Pulmonary artery endothelial cell (primary cell): ENCODE measurements around the gene CCDC30. TPM values are rescaled to one million over a fixed set of nuclear protein-coding genes. Genes with fewer than 3 reads are reported as not detected.

Source experiments
- DNase-seq: peaks from one replicate; pipeline ENCODE4 v3.0.0-alpha.2; 2011; ENCODE audit warnings: low read depth, low spot score
- total RNA-seq: library from RNA; depleted of rRNA; stranded (reverse); fragments of >200 nt; gene quantifications from 2 replicates; pipeline ENCODE4 v1.2.3, GENCODE V29; 2014

The CCDC30 gene
- 0.53 and 0.60 TPM in 2 replicates for total RNA-seq

DNA sequence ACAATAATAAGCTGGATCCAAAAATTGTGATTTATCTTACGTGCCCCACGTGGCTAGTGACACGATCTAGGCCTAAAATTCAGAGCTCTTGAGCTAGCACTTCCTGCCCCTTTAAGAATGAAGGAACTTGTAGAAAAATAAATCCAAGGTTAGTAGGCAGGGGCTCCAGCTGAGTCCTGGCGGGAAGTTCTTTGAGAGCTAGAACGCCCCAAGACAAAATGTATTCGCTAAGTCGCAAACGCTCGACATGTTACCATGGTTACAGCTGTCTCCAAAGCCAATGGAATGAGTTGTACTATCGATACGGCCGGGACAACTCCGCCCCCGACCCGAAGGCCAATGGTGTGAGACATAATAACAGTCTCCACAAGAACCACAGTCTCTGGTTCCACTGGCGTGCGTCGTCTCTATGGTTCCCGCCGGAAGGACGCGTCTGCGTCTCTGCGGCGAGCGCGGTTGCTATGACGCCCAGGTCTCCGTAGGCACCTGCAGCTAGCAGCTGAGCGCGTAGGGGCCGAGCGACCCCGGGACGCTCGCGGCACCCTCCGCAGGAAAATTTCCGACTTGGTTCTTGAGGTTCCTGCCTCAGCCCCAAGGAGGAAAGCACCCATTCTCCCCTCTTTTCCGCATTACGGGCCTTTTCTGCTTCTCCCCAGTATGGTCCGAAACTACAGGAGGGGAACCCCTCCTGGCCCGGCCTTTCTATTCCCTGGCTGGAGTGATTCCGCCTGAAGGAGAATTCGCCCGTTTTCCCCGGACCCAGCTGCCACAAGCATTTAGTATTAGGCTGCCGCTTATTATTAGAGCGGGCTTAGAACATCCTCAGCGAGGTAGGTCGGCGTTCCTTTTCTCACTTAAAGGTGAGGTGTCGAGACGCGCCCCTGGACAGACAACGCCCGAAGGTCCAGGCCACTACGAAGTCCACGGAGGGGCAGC is at the start of gene CCDC30:
Gene CCDC30 (plus strand): TSS at position 459 of the 936 bp plus-strand sequence. CDS start 17,266 bp downstream, outside the sequence.
- DNase-seq = peak; percentile 88

GRCh38 chr1:42414551-42415496 is 48.3 kb upstream of the CCDC30 start:
- DNase-seq = no peak

DNA sequence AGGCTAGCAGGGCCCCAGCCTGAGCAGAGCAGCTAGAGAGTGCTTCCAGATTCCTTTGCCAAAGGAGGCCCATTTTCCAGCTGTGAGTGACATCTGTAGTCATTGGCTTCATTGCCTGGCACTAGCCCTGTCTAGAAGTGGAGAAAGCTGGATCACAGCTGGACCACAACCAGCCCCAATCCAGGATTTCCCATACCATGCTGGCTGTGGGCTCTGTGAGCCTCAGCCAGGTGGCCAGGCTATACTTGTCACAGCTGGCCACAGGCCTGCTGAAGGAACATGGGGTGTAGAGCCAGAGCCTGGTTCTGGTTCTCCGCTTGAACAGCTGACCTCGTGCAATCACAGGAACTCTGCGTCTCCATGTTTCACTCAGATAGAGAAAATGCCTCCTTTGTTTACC is 45.9 kb upstream of the CCDC30 start:
- DNase-seq = no peak

DNA sequence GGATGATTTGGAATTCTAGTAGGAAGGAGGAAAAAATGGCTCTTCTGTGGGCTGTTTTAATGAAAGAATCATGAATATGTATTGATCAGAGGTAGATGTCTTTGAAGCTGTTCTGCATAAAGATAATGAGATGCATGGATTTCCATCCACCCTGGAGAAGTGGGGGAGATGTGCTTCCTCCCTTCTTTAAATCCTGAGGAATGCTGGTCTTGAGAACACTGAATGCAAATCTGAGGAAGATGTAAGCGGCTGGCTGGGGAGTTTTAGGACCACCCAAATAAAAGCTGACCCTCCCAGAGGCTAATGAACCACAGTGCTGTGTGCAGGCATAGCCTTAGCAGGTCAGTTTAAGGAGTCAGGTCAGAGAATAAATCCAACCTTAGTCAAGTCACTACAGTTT is 44.6 kb upstream of the CCDC30 start:
- DNase-seq = no peak

DNA sequence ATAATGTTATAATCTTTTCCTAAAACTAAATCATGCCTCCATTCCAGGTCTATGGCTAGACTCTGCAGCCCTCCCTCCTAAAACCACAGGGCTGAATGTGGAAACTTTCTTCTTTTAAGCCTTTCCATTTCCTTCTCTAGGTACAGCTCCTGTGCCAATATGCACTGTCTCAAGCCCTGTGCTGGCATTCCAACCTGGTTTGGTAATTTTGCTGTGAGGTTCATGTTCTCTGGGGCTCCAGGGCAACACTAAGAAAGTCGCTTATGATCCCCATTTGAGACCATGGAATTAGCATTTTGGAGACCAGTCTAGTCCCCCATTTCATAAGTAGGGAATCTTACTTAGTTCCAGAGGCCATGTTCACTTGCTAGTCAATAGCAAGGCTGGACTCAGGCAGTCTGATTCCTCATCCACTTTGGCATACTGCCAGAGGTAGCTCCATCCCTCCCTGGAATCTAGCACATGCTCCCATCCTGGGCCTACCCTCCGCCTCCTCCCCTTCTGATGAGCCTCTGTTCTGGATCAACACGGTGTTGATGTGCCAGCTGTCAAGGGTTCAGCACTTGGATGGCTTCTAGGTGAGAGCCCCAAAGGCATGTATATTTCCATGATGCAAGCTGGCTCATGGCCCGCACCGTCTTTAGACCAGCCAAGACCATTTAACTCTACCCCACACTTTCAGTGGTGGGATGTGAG is 43.8 kb upstream of the CCDC30 start:
- DNase-seq = no peak

- DNase-seq = no peak
Observed at GRCh38 chr1:42420121-42420520, 43.0 kb upstream of the CCDC30 start.

DNA sequence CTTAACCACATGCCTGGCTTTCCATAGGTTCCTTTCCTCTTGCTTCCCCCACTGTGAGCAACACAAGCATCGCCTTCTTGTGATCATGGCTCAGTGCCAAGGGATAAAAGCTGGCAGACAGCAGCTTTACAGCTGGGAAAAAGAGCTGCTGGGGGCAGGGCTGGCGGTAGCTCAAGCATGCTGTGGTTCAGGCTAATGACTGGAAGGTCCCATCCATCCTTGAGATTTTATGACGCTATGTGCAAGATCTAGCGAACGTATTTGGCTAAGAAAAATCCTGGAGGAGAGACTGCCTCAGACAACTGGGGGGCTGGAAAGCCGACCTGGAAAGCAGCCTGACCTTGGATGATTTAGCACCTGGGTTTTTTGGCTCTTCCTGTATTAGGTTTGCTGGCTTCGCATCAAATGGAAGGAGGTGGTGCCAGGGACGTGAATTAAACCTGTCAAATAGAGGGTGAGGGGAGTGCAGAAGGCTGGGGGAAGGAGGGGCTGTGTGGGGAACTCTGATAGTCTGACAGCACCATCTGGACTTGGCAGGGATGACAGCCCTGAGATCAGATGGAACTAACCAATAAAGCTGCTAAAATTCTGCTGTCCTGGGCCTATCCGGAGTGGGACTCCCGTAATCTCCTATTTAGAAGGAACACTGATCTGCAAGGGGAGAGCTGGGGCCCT is 42.0 kb upstream of the CCDC30 start:
- peak; percentile 33 for DNase-seq

DNA sequence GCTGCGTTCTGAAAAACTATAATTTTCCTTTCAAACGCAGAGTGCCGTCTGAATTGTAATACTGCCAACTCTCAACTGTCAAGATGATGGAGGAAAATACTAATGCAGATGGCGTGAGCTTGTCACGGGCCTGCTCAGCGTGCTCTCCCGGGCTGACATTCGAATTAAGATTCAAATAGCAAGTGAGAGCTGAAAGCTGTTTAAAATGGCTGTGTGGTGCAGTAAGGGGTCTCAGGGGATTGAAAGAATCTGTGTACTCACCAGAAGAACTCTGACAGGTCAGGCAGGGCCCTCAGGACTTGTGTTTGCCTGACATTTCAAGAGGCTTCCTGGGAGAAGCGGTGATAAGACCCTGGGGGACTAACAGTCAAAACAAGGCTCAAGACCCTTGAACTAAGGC is 40.3 kb upstream of the CCDC30 start:
- DNase-seq = no peak

DNA sequence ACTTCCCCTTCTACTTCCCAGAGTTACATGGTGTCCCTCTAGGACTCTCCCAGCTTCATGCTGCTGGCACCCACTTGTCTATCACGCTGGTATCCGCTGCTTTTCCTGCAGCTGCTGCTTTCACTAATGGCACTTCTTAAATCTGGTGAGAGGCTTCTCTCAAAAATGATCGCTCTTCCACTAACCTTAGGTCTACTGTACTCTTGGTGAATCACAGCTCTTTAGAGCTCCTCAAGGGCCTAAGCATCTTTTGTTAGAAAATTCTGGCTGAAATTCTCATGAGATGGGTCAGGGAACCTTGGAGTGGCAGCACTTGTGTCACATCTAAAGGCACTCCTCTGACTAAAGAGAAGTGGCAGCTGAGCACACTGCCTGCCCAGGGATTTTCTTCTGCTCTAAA is 39.4 kb upstream of the CCDC30 start:
- DNase-seq = no peak

DNA sequence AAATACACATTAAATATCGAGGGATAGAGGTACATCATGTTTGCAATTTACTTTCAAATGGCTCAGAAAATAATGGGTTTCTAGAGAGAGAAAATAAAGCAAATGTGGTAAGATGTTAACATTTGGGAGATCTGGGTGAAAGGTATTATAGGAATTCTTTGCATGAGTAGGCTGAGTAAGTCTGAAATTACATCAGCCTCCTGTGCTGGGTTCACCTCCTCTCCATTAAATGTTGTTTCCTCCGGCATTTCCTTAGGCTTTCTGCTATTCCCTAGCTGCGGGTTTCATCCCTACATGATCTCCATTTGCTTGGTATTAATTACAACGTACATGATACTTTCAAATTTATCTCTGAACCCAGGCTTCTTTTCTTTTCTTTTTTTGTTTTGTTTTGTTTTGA is 38.9 kb upstream of the CCDC30 start:
- no peak for DNase-seq

GRCh38 chr1:42427240-42427639 is 35.8 kb upstream of the CCDC30 start:
- DNase-seq = peak; percentile 56

DNA sequence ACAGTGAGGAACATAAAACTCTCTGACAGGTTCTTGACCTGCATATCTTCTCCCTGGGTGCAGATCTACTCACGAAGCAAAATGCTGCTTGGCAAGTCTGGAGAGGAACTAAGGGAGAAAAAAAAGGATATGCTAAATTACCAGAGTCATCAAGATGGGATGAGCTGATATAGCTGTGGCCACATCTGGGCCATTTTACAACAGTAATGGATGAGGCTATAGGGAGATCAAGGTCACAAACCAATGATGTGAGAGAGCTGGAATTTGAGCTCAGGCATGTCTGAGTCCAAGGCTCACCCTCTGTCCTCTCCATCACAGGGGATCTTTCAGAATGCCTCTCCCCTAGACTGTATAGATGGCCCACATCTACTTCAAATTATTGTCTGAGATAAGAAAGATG is 33.5 kb upstream of the CCDC30 start:
- DNase-seq = no peak

- DNase-seq = no peak
Observed at GRCh38 chr1:42430286-42431135, 32.6 kb upstream of the CCDC30 start.

DNA sequence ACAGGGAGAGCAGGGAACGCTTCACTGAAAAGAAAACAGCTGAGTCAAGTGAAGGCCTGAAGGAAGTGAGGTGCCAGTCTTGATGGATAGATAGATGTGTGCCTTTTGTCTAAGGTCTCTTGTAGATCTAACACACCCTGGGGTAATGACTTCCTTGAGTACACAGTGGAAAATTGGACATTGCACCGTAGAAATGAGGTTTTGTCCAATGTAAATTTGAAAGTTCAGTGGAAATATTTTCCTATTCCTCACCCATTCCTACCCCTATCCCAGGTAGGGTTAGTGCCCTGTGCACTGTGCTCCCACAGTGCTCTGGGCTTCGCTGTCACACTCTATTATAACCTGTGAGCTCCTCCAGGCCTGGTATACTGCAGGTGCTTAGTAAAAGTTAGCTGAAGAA is 31.6 kb upstream of the CCDC30 start:
- no peak for DNase-seq

GRCh38 chr1:42432714-42433113 is 30.4 kb upstream of the CCDC30 start:
- DNase-seq = no peak

GRCh38 chr1:42433369-42433768 is 29.7 kb upstream of the CCDC30 start:
- no peak for DNase-seq

DNA sequence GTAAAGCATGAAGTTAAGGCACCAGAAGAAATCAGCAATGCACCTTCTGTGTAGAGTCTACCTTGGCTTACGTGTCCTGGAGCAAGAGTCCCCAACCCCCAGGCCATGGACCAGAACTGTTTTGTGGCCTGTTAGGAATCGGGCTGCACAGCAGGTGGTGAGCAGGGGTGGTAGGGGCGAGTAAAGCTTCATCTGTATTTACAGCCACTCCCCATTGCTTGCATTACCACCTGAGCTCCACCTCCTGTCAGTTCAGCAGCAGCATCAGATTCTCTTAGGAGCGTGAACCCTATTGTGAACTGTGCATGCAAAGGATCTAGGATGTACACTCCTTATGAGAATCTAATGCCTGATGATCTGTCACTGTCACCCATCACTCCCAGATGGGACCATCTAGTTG is 28.7 kb upstream of the CCDC30 start:
- DNase-seq = no peak

- peak; percentile 63 for DNase-seq
Observed at GRCh38 chr1:42439940-42440339, 23.1 kb upstream of the CCDC30 start.

DNA sequence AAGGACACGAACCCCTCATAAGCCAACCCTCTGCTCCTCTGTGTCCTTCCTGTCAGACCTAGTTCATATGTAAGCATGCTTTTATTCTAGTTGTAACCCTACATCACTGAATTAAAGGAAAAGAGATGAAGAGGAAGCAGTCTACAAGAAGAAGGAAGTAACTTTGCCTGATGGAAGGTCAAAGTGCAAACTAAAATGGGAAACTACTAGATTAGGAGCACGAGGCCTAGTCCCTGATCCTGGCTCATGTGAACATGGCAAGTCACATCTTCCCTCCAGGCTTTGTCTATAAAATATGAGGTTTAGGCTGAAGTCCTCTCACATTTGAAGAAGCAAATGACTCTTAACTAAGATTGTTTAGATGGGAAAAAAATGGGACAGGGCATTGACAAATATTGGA is 20.4 kb upstream of the CCDC30 start:
- no peak for DNase-seq

GRCh38 chr1:42449256-42449655 is 13.8 kb upstream of the CCDC30 start:
- DNase-seq = no peak
